Gastrocnemius medialis (tissue), 4 donors: ENCODE results near the gene NDUFA11.

ENCODE experiments used
- CTCF ChIP-seq, 5 experiments: fragments of 450-650 bp in 3 of 5; fragments of 200-600 bp in 2 of 5; sonication (generic) in 2 of 5; IDR thresholded peaks in 4 of 5; conservative IDR thresholded peaks in 1 of 5; 1 replicate in 4 of 5; 2 replicates in 1 of 5; pipeline ENCODE4 v1.5.1; 2016 to 2019; ENCODE audit warnings: antibody characterized with exemption in 5 of 5, mild to moderate bottlenecking in 3 of 5, moderate library complexity in 3 of 5
- POLR2A ChIP-seq, 2 donors: fragments of 450-650 bp; IDR thresholded peaks; one replicate each; pipeline ENCODE4 v1.6.1; 2017; ENCODE audit warnings: antibody characterized with exemption in 2 of 2, mild to moderate bottlenecking in 2 of 2, moderate library complexity in 2 of 2

- no peak for TF ChIP-seq POLR2A (IDR thresholded peaks at IDR 0.05)
- no peak for TF ChIP-seq CTCF (IDR thresholded peaks at IDR 0.05 in 4 of 5, conservative IDR thresholded peaks at IDR 0.05 in 1 of 5)
Observed at GRCh38 chr19:5922161-5922545, 18.6 kb upstream of the NDUFA11 start.
